Islet of Langerhans (tissue), 1 donor: Measurements from ENCODE around the gene SHQ1.
A peak's percentile ranks its signal among the peaks of the same experiment; 100 is the strongest.

Source experiments
- FAIRE-seq: peaks from one replicate; lab custom pipeline; 2011; peaks lifted over from hg19 to GRCh38; lab: Jason Lieb, UNC

The SHQ1 gene

DNA sequence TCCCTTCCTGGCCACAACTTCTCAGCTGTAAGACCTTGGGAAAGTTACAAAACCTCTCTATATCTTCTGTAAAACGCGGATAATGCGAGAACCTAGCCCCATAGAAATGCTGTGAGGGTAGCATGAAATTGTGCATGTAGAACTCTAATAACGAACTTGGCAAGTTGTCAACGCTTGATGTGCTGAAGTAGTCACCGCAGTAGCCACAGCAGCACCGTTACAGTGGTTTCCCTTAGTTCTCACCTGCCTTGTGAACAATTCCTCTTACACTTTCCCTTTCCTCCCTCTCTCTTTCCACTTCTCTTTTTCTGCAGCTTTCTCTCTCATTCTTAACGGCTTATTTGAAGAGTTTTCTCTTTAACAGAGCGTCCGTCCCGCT lies 447 bp upstream of the SHQ1 start:
- no peak for FAIRE-seq

DNA sequence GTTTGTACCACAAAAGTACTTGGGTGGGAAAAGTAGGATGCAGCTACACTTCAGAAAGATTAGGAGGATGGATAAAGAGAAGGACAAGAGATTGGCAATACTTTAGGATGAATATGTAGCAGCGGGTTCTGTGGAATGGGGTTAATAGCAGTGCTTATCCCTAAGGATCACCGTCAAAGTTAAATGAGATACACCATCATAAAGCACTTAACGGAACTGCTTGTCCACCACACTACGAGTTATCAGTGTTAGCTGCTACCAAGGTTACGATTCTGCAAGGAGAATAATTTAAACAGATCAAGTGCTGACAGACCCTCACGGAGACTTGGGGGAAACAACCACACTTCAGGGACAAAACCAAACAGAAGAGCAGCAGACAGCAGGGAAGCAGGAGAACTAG lies 963 bp downstream of the SHQ1 start:
- no peak for FAIRE-seq

DNA sequence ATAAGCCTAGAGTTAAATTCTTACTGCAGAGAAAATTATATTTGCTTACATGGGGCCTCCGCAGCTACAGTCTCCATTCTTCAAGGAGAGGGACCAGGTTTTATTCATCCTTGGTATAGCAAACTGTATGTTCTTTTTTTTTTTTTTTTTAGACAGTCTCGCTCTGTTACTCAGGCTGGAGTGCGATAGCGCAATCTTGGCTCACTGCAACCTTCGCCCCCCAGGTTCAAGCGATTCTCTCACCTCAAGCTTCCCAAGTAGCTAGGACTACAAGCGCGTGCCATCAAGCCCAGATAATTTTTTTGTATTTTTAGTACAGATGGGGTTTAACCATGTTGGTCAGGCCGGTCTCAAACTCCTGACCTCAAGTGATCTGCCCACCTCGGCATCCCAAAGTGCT lies 2.1 kb downstream of the SHQ1 start:
- FAIRE-seq, result no peak

DNA sequence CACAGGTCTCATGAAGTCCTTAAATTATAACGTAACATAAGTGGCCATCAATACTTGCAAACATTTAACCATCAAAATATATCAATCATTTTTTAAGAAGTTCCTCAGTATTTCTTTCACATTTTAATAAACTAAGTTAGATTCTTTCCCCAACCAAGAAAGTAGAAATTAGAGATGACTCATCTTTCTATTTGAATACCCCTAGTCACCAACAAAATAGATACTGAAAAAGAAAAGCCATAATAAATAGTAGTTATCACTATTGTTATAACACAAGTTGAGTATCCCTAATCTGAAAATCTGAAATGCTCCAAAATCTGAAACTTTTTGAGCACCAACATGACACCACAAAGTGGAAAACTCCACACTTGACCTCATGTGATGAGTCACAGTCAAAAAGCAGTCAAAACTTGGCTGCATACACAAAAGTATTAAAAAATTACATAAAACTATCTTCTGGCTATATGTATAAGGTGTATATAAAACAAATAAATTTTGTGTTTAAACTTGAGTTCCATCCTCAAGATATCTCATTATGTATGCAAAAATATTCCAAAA lies 3.7 kb downstream of the SHQ1 start:
- FAIRE-seq, result no peak

DNA sequence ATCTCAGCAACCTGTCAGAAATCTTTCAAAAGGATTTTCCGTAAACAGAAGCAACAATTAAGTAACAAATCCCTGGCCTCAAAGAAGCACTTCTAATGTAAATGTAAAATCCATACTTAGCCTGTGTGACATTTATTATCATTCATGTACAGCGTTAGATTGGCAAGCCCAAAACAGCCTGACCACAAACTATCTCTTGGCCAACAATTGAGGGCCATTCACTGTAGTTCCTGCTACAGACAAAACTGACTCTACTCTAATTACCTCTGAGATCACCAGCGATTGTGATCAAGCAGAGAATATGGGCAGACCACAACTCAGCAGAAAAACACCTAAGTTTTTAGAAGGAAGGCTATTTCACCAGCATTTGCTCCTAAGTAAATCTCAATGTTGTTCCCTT lies 9.2 kb downstream of the SHQ1 start:
- no peak for FAIRE-seq

DNA sequence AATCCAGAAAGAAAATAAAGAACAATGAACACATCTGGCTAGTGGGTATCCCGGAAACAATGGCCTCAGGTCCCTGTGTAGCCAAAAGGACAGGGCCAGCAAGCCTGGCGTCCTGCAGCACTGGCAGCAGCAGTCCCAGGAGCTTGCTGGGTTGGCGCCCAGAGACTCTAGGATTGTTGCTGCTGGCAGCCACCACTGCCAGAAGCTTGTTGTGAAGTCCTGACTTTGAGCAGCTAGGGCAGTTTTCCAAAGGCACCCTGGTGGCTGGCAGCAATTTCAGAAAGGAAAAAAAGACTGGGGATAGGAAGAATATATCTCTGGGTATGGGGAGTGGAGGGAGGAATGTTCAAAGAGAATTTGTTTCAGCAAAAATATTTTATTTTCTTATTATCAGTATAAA lies 11.3 kb downstream of the SHQ1 start:
- FAIRE-seq, result no peak

DNA sequence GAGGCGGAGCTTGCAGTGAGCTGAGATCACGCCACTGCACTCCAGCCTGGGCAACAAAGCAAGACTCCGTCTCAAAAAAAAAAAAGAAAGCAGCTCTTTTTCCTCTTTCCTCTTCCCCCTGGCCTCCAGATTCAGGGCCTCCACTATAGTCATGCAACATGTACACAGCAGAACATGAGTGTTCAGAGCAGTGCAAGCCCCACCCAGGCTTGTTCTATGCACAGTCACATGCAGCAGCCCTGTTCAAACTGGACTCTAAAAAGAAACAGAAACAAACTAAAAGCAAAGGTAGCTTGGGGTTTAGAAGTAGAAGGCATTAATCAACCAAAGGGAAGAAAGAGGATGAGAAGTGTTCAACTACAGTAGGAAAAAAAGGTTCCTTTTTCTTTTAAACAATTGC lies 11.8 kb downstream of the SHQ1 start:
- FAIRE-seq, result no peak

DNA sequence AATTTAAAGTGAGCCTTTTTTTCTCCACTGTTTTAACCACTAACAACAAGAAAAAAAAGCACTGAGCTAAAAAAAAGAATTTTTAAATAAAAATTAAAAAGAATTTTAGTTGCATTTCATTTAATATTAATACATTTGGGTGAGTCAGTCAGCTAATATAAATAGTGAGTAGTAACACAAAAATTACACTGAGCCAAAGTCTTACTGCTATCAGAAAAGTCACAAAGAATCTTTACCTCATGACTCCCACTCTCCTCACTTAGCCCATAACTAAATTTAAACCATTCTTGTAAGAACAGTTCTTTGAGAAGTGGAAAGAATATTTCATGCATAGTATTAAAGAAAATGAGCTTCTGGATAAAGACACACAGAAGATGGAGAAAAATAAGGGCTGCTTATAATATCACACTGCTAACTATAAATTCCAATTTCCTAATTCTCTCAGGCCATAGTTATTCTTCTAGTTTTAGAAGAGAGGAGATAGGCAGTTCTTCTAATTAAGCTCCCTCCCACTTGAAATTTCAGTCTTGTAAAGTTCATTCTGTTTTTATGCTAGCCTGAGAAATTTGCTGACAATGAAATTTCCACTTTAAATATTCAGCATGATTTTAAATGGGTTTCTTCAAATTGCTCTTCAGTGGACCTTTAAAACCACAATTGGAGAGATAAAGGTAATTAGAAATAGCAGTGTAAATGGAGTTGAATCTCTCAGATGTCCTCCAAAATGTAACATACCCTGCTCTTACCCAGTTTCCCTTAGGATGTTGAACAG lies 17.6 kb downstream of the SHQ1 start:
- peak; percentile 76 for FAIRE-seq

DNA sequence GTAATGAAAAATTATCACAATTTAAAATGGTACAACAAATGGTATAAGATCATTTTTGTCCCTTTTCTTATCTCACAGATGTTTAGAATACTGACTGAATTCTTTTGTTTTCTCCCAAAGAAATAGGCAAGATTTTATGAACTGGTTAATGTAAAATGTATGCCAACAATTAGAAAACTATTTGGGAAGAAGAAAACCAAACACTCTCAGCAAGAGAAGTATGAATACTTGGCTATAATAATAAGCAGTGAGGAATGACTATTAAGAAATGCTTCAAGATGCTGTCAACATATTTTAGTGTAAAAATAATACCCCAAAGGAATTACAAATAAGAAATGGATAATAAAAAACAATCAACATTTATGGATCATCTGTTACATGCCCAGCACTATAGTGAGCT lies 18.5 kb downstream of the SHQ1 start:
- FAIRE-seq, result no peak

DNA sequence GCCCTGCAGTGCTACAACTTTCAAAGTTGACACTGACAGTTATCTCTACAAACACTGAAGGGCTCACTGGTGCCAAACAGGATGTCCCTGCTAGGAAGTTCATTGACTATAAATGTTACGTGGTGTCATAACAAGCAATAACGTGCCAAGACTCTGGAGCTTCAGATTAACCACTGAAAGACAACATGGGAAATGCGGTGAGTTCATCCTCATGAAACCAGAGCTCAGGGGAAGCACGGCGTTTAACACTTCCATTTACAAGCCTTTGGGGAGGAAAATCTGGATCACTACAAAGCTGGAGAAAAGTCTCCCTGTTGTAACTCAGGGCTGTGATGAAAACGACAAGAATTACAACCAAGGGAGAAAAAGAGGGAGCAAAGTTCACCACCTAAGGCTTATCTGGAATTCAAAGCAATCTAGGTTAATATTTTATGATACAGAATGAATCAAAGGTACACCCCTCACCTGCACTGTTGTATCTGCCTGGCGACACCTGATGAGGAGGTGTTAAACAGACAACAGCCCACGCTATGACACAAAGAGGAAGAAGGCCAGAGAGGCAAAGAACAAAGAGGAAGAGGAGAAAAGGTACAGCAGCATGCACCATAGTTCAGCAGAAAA lies 27.0 kb downstream of the SHQ1 start:
- no peak for FAIRE-seq

DNA sequence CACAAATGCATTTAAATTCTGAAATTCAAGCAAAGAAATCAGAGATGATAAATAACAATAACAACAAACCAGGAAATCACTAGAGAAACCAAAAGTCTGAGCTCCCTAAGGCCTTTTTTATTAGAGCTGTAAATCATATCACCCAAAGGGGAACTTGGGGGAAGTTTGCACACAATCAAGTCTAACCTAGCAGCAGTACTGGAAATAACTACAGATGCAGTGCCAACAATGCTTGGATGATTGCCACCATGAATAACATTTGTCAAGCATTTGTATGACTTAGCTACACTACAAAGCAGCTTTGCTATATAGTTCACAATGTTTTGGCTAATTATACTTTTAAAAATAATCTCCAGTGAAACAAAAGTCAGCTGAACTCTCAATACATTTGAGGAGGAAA lies 27.8 kb downstream of the SHQ1 start:
- FAIRE-seq, result peak; percentile 77

DNA sequence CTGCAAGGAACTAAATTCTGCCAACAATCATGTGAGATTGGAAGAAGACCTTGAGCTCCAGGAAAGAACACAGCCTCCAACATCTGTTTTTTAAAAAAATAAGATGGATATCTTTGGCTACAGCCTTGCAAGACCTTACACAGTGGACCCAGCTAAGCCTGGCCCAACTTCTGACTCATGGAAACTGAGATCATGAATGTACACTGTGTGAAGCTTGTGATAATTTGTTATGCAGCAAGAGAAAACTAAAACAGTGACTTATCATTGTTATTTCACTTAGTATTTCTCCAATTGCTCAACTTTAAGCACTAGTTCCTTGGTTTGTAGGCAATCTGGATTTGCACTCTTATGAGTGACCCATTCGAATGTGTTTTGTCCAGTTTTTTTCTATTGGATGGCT lies 29.3 kb downstream of the SHQ1 start:
- FAIRE-seq, result no peak

DNA sequence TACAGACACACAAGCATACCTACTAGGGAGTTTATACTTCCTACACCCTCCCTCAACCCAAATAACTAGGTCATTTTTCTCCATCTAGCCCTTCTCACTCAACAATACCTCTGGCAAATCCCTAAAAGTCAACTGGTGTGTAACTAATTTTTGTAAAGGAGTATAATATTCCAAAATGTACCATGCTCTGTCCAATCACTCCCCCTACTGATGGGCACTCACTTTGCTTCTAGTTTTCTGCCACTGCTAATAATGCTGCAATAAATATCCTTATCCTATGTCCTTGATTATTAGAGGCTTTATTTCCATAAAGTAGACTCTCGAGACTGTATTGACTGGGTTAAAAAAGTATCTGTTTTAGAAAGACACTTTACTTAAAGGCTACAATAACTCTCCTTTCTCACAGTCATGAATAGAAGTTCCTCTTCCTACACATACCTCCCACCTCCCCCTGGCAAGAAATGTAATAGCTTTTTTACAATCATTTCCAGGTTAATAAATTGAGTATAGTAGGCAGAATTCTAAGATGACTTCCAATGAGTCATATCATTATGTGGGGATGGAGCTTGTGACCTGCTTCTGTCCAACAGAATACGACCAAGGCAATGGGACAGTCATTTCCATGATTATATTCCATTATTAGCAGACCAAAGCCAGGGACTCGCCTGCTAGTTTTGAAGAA lies 30.0 kb downstream of the SHQ1 start:
- peak; percentile 92 for FAIRE-seq

DNA sequence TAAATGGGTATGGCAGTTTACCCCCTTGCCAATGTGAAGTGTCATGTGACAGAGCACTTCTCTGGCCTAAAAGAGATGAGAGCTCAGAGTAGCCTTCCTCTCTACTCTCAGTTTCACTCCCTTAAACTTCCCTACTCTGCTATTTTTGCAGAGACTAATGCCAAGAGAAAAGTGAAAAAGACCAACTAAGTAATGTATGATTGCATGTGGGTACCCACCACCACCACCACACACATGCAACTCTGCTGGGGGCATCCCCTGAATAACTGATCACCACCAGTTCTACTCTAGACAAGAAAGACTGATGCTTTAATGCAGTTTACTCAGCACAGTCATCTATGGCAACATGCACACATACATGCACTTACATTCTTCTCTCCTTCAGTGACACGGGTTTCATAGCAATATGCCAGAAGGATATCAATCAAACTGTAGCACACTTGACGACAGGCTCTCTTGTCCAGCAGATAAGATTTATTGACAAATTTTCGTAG lies 31.3 kb downstream of the SHQ1 start:
- FAIRE-seq, result peak; percentile 47

DNA sequence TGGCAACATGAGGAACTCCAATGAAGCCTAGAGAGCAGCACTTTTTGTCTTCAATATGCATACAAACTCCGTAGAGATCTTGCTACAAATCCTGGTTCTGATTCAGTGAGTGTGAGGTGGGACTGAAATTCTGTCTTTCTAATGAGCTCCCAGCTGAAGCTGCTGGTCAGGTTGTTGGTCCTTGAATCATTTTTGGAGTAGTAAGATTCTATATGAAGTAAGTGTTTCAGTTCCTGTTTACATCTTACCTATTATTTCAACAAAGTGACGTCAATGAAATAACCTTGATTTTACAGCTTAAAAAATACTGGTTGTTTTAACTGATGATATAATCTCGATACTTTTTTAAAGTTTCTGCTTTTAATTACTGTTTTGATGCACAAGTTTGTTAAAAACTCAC lies 33.9 kb downstream of the SHQ1 start:
- FAIRE-seq, result no peak

DNA sequence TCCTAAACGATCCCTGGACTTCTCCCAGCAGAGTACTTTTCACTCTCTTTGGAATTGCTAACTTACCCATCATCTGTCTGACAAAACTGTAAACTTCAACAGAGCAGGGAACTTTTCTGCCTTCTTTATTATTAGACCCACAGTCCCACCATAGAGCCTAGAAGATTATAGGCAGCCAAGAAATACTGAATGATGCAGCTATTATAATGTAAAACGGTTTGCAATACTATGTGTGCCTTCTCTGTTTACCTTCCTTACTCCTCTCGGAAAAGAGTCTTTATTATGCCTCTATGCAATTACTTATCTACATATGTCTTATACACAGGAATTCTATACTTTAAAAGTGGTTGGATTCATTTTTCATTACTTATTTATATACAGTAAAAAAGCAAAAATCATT lies 36.0 kb downstream of the SHQ1 start:
- FAIRE-seq, result no peak

DNA sequence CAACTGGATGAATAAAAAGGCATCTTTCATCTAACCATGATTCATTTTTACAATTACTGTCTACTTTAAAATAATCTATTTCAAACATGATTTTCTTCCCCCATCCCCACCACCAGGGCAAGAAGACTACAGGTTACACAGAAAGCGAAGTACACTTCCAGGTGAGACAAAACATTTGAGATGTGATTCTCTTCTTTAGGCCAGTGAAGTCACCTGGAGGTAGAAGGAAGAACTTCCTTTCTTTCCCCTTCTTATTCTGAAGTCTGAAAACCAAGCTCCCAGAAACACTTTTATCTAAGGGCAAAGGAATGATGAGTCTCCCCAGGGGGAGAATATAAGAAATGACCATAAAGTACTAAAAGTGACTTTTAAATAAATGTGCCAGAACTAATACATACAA lies 36.7 kb downstream of the SHQ1 start:
- FAIRE-seq, result no peak

DNA sequence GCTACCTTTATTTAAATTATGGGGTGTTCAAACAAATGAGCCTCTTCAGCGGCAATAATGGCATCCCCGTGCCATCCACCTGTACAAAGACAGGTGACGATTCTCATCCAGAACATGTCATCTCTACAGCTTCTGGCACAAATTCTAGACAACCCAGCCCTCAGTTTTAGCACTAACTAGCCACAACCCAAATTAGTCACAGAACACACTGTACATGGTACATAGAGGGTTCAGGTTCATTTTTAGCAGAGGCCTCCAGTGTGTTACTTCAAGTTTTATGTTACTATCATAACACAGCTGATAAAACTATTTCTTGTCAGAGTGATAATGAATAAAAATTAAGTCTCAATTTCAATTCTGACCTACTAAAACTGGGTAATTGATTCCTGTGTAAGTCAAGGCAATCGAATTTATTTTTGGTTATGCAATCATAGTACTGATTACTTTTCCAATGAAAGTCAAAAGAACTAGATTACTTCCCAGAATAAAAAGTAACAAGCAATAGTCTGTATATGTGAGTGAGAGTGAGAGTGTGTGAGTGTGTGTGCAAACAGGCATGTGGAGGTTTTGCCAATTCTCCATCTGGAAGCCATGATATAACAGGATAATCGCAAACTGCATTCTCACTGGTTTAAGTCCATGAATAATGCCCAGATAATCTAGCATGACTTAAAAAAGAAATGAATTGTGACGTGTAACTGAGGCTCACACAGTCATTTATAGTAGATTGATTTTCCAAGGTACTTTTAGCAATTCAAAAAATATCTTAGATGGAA lies 37.4 kb downstream of the SHQ1 start:
- FAIRE-seq, result no peak

DNA sequence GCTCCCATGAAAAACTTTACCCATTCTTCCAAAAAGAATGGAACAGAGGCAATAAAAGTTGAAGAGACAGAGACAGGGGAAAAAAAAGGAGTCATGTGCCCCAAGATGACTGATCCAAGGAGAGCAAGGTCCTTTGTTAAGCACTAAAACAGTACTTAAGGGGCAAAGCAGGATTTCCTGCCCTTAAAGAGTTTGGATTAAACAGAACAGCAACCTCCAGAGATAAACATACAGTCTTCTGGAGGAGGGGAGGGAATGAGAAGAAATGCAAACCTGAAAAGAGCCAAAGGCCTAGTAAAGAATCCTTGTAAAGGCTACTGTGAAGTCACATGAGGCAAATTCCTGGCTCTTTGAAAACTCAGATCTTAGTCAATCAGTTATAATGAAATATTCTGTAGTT lies 38.2 kb downstream of the SHQ1 start:
- no peak for FAIRE-seq

DNA sequence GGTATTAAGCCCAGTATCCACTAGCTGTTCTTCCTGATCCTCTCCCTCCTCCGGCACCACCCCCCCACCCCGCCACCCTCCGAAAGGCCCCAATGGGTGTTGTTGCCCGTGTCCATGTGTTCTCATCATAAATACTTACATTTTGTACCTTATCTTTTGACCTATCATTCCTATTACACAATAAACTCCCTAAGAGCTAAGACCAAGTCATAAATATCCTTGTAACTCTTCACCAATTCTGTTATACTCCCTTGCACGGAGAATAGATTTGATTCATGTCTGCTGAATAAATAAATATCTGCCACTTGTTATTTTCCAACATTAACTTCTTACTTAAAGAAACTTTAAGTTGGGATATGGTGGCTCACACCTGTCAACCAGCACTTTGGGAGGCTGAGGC lies 43.9 kb downstream of the SHQ1 start:
- FAIRE-seq, result no peak

DNA sequence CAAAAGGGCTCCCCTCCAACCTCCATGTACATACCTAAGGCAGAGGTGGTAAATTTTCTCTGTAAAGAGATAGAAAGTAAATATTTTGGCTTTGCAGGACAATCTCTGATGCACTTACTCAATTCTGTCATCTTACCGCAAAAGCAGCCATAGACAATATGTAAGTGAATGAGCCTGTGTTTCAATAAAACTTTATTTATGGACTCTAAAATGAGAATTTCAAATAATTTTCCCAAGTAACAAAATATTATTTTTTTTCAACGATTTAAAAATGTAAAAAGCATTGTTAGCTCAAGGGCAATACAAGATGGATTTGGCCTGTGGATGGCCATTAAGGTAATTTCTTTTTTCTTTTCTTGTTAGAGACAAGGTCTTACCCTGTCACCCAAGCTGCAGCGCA lies 44.7 kb downstream of the SHQ1 start:
- FAIRE-seq, result no peak

DNA sequence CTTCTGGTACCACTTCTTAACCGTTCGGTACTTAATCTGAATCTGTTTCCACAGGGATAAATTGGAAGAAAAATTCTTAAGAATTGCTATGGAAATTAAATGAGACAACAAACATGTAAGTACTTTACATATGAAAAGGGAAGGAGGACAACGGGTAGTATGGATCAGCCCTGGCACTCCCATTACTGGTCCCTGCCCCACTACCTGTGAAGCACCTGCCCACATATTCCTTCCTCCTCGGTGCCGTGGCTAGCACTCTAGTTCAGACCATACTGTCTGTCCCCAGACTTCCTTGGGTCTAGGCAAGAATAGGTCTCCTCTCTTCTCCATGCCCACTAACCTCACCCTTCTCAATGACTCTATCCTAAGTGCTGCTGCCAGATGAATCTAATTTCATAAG lies 46.2 kb downstream of the SHQ1 start:
- FAIRE-seq, result no peak

DNA sequence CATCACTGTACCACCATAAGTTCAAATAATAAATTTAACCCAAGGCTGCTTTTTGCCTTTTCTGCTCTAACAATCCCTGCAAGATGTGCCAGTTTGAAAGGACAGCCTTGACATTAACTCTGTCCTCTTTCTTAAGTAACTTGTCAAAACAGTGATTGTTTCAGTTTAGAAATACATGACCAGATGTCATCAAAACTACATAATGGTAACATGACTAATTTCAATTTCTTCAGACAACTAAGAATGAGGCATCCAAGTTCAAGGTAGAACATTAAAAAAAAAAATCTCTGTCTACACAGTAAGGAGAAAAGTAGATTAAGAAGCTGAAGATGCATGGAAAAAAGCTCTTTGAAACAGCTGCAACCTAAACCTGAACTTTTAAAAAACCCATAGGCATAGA lies 47.4 kb downstream of the SHQ1 start:
- no peak for FAIRE-seq
